ENCODE results near the gene LINC01488.

DNA sequence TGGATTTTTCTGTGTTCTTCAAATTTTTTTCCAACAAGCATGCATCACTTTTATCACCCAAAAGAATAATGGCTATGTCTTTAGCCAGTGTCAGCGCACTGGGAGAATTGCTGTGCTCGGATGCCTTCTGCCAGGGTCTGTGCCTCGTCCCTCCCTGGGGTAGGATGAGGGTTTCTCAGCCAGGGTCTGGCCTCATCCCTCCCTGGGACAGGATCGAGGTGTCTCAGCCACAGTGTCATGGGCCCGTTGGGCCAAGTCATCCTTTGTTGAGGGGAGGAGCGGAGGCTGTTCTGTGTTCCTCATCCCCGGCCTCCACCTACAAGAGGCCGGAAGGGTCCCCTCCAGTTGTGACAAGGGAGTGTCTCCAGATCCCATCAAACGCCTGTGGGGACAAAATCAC, 22.7 kb downstream of the LINC01488 start:
- TF ChIP-seq EGR1 (IDR thresholded peaks at IDR 0.05; ENCODE audit: low read depth) = no peak
- TF ChIP-seq, protein P1, sequence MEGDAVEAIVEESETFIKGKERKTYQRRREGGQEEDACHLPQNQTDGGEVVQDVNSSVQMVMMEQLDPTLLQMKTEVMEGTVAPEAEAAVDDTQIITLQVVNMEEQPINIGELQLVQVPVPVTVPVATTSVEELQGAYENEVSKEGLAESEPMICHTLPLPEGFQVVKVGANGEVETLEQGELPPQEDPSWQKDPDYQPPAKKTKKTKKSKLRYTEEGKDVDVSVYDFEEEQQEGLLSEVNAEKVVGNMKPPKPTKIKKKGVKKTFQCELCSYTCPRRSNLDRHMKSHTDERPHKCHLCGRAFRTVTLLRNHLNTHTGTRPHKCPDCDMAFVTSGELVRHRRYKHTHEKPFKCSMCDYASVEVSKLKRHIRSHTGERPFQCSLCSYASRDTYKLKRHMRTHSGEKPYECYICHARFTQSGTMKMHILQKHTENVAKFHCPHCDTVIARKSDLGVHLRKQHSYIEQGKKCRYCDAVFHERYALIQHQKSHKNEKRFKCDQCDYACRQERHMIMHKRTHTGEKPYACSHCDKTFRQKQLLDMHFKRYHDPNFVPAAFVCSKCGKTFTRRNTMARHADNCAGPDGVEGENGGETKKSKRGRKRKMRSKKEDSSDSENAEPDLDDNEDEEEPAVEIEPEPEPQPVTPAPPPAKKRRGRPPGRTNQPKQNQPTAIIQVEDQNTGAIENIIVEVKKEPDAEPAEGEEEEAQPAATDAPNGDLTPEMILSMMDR (IDR thresholded peaks at IDR 0.05 in 2 of 3, conservative IDR thresholded peaks at IDR 0.05 in 1 of 3; ENCODE audit: borderline replicate concordance in 1 of 3, insufficient read depth in 1 of 3, low read depth in 2 of 3, low read length in 2 of 3) = no peak
- TF ChIP-seq ZNF274 (IDR thresholded peaks at IDR 0.05; ENCODE audit: low read depth, low read length) = no peak
- no peak for TF ChIP-seq JUND (IDR thresholded peaks at IDR 0.05)
- TF ChIP-seq EZH2phosphoT487 (IDR thresholded peaks at IDR 0.05; ENCODE audit: borderline replicate concordance) = no peak
- no peak for TF ChIP-seq TCF7L2 (IDR thresholded peaks at IDR 0.05; ENCODE audit: borderline replicate concordance, extremely low read depth, insufficient read depth, insufficient read length)
- TF ChIP-seq CEBPB (IDR thresholded peaks at IDR 0.05; ENCODE audit: low read depth) = no peak
- no peak for TF ChIP-seq POLR2AphosphoS5 (IDR thresholded peaks at IDR 0.05; ENCODE audit: low read depth, low read length)
- TF ChIP-seq POLR2A (IDR thresholded peaks at IDR 0.05; ENCODE audit: borderline replicate concordance, extremely low read depth, insufficient read depth, insufficient read length) = no peak
- TF ChIP-seq, protein P2, sequence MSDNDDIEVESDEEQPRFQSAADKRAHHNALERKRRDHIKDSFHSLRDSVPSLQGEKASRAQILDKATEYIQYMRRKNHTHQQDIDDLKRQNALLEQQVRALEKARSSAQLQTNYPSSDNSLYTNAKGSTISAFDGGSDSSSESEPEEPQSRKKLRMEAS (IDR thresholded peaks at IDR 0.05) = no peak
